Epithelial cell of proximal tubule (primary cell): Measurements from ENCODE around the gene SLC16A2. TPM values are rescaled to one million over a fixed set of nuclear protein-coding genes. Genes with fewer than 3 reads are reported as not detected.

Experiments used
- DNase-seq: peaks from one replicate; pipeline ENCODE4 v3.0.0-alpha.2; 2011; ENCODE audit warnings: low read depth
- H3K4me3 ChIP-seq: 2 replicates; pipeline ENCODE4 v1.5.1; 2011; ENCODE audit warnings: low read depth, mild to moderate bottlenecking, low read length
- total RNA-seq: library from RNA; depleted of rRNA; stranded (reverse); fragments of >200 nt; gene quantifications from 2 replicates; pipeline ENCODE4 v1.2.3, GENCODE V29; 2015
- TF ChIP-seq, protein P1 (sequence below): conservative IDR thresholded peaks from 2 replicates; pipeline ENCODE4 v1.5.1; 2012; ENCODE audit warnings: low read depth, mild to moderate bottlenecking, low read length

SLC16A2 gene
- total RNA-seq, 1 donor from 2014 or later = 5.3 TPM

DNA sequence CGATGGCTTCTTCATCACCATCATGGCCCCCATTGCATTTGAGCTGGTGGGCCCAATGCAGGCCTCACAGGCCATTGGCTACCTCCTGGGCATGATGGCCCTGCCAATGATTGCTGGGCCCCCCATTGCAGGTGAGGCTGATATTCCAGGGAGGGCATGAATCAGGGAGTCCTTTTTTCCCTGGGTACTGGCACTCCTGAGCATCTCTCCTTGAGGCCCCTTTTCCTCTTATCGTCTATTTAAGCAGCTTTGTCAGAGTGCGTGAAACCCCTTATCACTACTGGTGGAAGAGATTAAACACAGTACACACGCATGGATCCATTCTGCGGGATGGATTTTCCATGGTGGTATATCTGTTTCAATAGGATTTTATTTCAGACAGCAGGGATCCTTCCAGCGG lies 108.0 kb downstream of the SLC16A2 start:
- no peak overlapping the region for H3K4me3 ChIP-seq
- TF ChIP-seq, protein P1, sequence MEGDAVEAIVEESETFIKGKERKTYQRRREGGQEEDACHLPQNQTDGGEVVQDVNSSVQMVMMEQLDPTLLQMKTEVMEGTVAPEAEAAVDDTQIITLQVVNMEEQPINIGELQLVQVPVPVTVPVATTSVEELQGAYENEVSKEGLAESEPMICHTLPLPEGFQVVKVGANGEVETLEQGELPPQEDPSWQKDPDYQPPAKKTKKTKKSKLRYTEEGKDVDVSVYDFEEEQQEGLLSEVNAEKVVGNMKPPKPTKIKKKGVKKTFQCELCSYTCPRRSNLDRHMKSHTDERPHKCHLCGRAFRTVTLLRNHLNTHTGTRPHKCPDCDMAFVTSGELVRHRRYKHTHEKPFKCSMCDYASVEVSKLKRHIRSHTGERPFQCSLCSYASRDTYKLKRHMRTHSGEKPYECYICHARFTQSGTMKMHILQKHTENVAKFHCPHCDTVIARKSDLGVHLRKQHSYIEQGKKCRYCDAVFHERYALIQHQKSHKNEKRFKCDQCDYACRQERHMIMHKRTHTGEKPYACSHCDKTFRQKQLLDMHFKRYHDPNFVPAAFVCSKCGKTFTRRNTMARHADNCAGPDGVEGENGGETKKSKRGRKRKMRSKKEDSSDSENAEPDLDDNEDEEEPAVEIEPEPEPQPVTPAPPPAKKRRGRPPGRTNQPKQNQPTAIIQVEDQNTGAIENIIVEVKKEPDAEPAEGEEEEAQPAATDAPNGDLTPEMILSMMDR = no peak
- no peak for DNase-seq

DNA sequence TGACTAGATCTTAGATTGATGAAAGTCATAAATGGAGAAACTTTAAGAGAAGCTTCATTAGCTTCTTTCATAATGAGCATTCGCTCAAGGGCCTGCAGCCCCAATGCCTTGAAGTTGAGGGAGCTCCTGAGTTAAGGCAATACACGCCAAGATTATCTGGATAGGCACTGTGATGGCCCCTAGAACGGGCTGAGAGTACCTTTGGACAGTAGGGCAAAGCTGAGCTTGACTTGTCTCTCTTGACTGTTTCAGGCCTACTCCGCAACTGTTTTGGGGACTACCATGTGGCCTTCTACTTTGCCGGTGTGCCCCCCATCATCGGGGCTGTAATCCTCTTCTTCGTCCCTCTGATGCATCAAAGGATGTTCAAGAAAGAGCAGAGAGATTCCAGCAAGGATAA lies 109.8 kb downstream of the SLC16A2 start:
- H3K4me3 ChIP-seq = no peak overlapping the region
- DNase-seq = no peak
- TF ChIP-seq, protein P1 = no peak

DNA sequence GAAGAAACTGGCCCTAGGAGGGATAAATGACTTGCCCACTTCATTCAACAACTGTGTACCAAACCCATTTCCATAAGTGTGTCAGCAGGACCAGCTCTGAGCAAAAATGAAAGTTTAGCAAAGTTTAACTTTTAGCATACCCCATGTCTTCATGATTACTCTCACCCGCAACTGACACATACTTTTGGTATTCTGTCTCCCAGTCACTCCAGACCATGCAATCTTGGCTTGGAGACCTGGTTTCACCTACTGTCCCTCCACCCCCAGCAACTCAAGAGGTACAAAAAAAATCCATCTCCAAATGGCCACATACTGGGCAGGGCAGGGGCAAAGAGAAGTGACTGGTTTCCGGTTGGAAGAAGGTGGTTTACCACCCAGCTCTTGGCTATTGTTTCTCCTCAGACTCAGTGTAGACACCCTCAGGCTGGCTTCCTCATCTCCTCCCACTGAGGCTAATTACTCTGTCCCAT lies 113.3 kb downstream of the SLC16A2 start:
- DNase-seq = no peak
- TF ChIP-seq, protein P1 = no peak
- no peak overlapping the region for H3K4me3 ChIP-seq

DNA sequence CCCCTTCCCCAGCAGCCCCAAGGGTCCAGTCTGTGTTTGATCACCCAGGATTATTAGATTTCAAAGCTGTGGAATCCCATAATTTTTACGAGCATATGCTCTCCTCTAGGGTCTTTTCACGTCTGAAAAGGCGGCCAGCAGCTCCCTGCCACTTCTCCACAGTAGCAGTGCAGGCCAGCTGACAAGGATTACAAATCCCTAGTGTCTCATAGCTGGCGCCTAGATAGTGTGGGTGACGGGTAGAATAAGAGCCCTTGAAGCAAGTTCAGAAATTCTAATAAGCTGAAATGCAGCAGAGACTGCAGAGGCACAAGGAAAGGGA lies 113.8 kb downstream of the SLC16A2 start:
- TF ChIP-seq, protein P1 = no peak
- peak overlapping the region; percentile 57 for H3K4me3 ChIP-seq
- DNase-seq = no peak

DNA sequence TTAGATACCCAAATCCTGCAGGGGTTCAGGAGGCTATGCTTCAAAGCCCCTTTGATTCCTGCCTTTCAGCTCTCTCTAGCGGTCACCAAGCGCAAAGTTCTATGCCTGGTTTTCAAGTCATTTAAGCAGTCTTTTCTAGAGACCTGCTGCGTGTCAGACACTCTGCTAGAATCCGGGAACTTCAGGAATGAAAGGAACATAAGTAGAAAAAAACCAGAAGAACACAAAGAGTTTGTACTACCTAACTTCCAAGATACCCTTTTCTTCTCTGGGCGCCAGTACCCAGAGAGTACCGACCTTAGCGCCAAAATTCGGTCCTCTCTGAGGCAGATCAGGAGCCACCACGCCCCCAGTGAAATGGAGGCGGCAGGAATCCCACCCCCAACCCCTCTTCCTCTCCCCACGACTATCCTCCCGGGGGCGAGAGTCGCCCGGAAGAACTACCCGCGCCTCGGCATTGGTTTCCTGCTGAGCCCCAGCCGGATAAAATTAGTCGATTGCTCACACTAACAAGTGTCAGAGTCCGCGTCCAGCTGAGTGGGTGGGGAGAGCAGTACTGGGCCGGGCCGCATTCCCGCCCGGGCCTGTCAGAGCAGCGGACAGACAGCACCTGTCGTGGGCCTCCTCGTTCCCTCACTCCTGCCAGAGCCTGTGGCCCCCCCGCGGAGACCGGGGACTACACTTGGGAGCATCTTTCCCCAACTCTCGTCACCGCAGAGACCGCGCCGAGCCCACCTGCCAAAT lies 114.3 kb downstream of the SLC16A2 start:
- no peak for DNase-seq
- TF ChIP-seq, protein P1 = peak; percentile 49
- H3K4me3 ChIP-seq = peak overlapping the region; percentile 57

DNA sequence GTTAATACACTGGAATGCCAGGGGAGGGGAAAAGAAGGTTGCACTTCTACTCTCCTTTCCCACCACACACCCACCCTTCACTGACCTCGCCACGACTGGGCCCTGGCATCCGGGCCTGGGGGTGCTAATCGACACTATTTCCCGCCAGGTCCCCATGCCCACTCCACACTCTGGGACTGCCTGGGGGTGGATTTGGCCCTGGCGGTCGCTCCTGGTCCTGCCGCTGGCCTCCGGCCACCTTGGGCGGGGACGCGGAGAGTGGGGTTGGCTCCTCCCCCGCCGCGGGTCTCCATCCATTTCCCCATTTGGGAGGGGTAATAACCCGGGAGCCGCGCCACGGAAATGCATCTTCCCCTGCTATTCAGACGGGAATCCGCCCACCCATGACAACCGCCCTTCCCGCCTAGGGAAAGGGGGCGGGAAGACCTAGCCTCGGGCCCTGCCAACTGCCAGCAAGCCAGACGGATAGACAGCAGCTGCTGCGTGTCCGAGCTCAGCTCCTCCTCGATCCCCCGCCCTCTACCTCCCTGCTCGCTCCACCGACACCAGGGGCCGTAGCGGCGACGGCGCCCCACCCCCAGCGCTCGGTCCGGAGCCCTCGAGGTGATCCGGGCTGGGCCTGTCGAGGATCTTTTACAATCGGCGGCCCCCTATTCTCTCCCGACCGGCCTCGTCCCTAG lies 115.0 kb downstream of the SLC16A2 start:
- no peak for DNase-seq
- peak overlapping the region; percentile 57 for H3K4me3 ChIP-seq
- TF ChIP-seq, protein P1 = peak; percentile 39
